Subcutaneous abdominal adipose tissue (tissue), 5 donors: ENCODE measurements around the gene ADARB2.
"Not testable (repeated sequence)": the region's sequence is repeated elsewhere in the genome, so short reads cannot be mapped to it uniquely, and the experiment has no call there.

ENCODE experiments used
- H3K27ac ChIP-seq: one replicate; pipeline ENCODE4 v1.7.0; 2013; ENCODE audit warnings: low read depth, mild to moderate bottlenecking, inconsistent platforms, low read length, moderate library complexity
- H3K27me3 ChIP-seq, 5 donors: one replicate each; pipeline ENCODE4 v1.7.0; 2013; ENCODE audit warnings: low read length in 5 of 5, inconsistent platforms in 1 of 5; ENCODE audit not compliant: control insufficient read depth in 5 of 5, insufficient read depth in 4 of 5
- H3K36me3 ChIP-seq, 5 donors: one replicate each; pipeline ENCODE4 v1.7.0; 2013; ENCODE audit warnings: low read length in 5 of 5; ENCODE audit not compliant: control insufficient read depth in 5 of 5, insufficient read depth in 5 of 5
- H3K4me1 ChIP-seq, 5 donors: one replicate each; pipeline ENCODE4 v1.7.0; 2013; ENCODE audit warnings: low read length in 5 of 5, mild to moderate bottlenecking in 3 of 5, moderate library complexity in 1 of 5; ENCODE audit not compliant: control insufficient read depth in 5 of 5, insufficient read depth in 5 of 5
- H3K4me3 ChIP-seq, 5 donors: one replicate each; pipeline ENCODE4 v1.7.0; 2013; ENCODE audit warnings: low read length in 5 of 5, low read depth in 1 of 5
- H3K9ac ChIP-seq, 5 donors: one replicate each; pipeline ENCODE4 v1.7.0; 2013; ENCODE audit warnings: low read length in 5 of 5, mild to moderate bottlenecking in 4 of 5, moderate library complexity in 3 of 5
- H3K9me3 ChIP-seq, 5 donors: one replicate each; pipeline ENCODE4 v1.7.0; 2013; ENCODE audit warnings: low read length in 5 of 5; ENCODE audit not compliant: control insufficient read depth in 5 of 5
- donor health status: healthy.
- donor health status: healthy.
- donor health status: healthy.
- donor health status: healthy.
- donor health status: healthy.

Gene ADARB2

DNA sequence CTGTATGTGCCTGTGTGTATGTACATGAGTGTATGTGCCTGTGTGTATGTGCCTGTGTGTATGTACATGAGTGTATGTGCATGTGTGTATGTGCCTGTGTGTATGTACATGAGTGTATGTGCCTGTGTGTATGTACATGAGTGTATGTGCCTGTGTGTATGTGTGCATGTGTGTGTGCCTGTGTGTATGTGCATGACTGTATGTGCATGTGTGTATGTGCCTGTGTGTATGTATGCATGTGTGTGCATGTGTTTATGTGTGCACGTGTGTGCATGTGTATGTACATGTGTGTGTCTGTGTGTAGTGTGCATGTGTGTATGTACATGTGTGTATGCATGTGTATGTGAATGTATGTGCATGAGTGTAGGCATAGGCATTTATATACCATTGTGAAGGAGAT is 274.8 kb downstream of the ADARB2 start:
- Histone ChIP-seq H3K4me1 (peaks cover 0 to 3% (median 0%) of the 10 kb centered on the region in 5 donors), H3K27me3 (peaks cover 0 to 22% (median 15%) of the 10 kb centered on the region in 5 donors), H3K9ac (no peak overlapping the region), H3K9me3 (no peaks in the 10 kb centered on the region), H3K27ac (no peak overlapping the region), H3K4me3 (no peak overlapping the region), H3K36me3 (no peaks in the 10 kb centered on the region)

DNA sequence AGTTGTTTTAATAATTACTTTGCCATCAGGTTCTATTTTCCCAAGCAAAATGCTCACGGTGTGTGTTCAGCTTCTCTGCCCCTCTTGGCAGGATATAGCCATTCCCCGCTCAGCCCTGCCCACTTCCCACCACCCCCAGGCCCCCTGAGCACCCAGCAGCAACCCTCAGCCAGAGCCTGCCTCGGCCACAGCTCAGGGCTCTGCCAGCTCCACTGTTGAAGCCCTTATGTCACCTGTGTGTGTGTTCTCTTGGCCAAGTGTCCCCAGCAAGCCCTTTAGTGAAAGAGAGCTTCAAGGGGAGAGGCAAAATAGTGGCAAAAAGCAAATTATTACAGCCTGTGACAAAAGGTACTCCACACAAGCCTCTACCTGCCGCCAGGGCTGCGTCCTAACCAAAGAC is 275.3 kb downstream of the ADARB2 start:
- Histone ChIP-seq H3K27ac (no peak overlapping the region), H3K9me3 (no peaks in the 10 kb centered on the region), H3K27me3 (peaks cover 0 to 22% (median 10%) of the 10 kb centered on the region in 5 donors), H3K4me1 (peaks cover 0 to 3% (median 0%) of the 10 kb centered on the region in 5 donors), H3K36me3 (no peaks in the 10 kb centered on the region), H3K4me3 (no peak overlapping the region), H3K9ac (no peak overlapping the region)

DNA sequence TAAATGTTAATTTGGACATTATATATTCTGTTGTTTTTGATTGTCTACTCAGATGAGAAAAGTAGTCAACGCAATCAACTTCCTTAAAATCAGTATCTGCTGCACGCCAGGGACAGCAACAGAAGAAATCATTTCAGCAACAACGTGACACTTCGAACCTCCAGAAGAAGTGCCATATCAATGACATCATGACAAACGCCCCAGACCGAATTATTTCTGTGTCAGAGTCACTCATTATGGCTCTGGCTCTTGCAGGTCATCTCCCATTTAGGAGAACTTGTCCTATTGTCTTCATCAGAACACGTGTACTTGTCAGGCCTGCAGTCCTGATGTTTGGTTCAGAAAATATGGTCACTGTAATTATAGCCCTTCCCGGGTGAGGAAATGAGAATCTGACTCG is 276.3 kb downstream of the ADARB2 start:
- no peak overlapping the region for H3K4me3 ChIP-seq
- H3K4me1 ChIP-seq, result peaks cover 0 to 3% (median 0%) of the 10 kb centered on the region in 5 donors
- no peak overlapping the region for H3K27ac ChIP-seq
- H3K36me3 ChIP-seq, result no peaks in the 10 kb centered on the region
- no peak overlapping the region for H3K9ac ChIP-seq
- no peaks in the 10 kb centered on the region for H3K9me3 ChIP-seq
- peaks cover 0 to 22% (median 9%) of the 10 kb centered on the region in 5 donors for H3K27me3 ChIP-seq

DNA sequence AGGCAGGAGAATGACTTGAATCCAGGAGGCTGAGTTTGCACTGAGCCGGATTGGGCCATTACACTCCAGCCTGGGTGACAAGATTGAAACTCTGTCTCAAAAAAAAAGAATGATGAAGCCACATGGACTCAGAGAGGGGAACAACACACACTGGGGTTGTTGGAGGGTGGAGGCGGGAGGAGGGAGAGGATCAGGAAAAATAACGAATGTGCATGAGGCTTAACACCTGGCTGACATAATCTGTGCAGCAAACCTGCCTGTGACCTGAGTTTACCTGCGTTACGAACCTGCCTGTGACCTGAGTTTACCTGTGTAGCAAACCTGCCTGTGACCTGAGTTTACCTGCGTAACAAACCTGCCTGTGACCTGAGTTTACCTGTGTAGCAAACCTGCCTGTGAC is 277.7 kb downstream of the ADARB2 start:
- H3K36me3 ChIP-seq, H3K27ac ChIP-seq, H3K9me3 ChIP-seq, H3K4me1 ChIP-seq, H3K4me3 ChIP-seq, H3K9ac ChIP-seq: not testable (repeated sequence)
- peaks cover 0 to 14% (median under 1%) of the 10 kb centered on the region in 5 donors for H3K27me3 ChIP-seq

DNA sequence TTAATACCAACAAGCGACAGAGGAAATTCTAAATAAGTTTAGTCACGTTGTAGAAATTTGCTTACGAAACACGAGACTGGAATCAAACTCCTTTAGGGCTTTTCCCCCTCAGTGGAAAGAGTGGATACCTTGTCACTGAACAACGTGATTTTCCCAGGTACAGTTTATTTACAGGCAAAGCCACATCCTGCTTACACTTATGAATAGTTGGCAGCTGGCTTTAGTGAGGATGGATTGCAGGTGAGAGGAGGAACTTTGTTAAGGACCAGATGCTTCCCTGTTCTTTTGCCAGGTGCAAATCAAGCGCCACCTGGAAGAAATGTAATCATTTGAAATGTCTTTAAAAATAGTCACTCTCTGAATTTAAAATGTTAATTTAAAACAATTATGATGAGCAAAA is 282.4 kb downstream of the ADARB2 start:
- Histone ChIP-seq H3K36me3 (no peaks in the 10 kb centered on the region), H3K9me3 (peaks cover 0 to 3% (median 0%) of the 10 kb centered on the region in 5 donors), H3K4me3 (no peak overlapping the region), H3K4me1 (no peaks in the 10 kb centered on the region), H3K27ac (no peak overlapping the region), H3K27me3 (peaks cover 4 to 16% (median 7%) of the 10 kb centered on the region in 5 donors), H3K9ac (no peak overlapping the region)

DNA sequence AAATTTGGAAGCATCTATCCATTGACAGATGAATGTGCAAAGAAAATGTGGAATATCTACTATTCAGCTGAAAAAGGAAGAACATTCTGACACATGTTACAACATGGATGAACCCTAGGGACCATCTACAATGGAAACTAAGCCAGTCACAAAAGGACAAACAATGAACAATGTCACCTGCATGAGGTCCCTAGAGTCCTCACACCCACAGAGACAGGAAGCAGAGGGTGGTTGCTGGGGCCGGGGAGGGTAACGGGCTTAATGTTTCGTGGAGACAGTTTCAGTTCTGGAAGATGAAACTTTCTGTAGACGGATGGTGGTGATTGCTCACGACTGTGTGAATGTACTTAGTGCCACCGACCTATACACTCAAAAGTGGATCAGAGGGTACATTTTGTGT is 282.9 kb downstream of the ADARB2 start:
- no peaks in the 10 kb centered on the region for H3K36me3 ChIP-seq
- no peak overlapping the region for H3K9ac ChIP-seq
- no peaks in the 10 kb centered on the region for H3K4me1 ChIP-seq
- no peak overlapping the region for H3K4me3 ChIP-seq
- H3K27ac ChIP-seq, result no peak overlapping the region
- peaks cover 4 to 16% (median 8%) of the 10 kb centered on the region in 5 donors for H3K27me3 ChIP-seq
- H3K9me3 ChIP-seq, result peaks cover 0 to 3% (median 0%) of the 10 kb centered on the region in 5 donors

DNA sequence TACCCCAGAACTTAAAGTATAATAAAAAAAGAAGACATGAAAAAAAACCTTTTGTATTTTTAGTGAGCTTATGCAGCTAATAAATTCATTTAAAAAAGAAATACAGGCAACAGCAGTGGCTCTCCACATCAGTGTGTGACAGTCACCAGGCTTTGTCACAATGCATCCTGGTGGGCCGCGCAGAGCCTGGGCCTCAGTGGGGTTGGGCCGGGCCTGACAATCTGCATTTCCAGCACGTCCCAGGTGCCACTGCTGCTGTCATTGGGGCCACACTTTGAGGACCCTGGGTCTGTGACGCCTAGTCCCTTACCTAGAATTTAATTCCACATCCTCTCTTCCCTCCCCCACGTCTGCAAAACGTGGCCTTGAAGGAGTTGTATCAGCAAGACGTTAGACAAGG is 284.5 kb downstream of the ADARB2 start:
- H3K4me1 ChIP-seq, result no peaks in the 10 kb centered on the region
- H3K27me3 ChIP-seq, result peaks cover 8 to 16% (median 10%) of the 10 kb centered on the region in 5 donors
- H3K9ac ChIP-seq, result no peak overlapping the region
- H3K9me3 ChIP-seq, result peaks cover 0 to 3% (median 0%) of the 10 kb centered on the region in 5 donors
- no peak overlapping the region for H3K27ac ChIP-seq
- H3K4me3 ChIP-seq, result no peak overlapping the region
- H3K36me3 ChIP-seq, result no peaks in the 10 kb centered on the region

DNA sequence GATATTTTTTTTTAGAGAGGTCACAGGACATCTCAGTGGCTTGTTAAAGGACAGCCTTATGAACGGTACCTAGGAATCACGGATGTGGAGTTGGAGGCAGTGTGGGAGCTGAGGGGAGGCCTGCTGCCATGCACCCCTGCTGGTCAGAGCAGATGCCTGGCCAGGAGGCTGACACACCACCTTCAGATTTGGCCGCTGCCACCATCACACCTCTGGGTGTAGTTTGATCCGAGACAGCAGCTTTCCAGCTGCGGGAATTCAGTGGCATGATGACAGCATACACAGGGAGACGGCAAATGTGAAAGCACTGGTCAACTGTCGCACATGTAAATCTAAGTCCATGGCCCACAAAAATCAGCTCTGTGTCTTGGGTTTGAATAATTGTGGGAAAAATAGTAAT is 285.4 kb downstream of the ADARB2 start:
- peaks cover 8 to 16% (median 8%) of the 10 kb centered on the region in 5 donors for H3K27me3 ChIP-seq
- no peak overlapping the region for H3K4me3 ChIP-seq
- no peak overlapping the region for H3K27ac ChIP-seq
- H3K36me3 ChIP-seq, result no peaks in the 10 kb centered on the region
- H3K9me3 ChIP-seq, result peaks cover 0 to 3% (median 0%) of the 10 kb centered on the region in 5 donors
- H3K4me1 ChIP-seq, result no peaks in the 10 kb centered on the region
- no peak overlapping the region for H3K9ac ChIP-seq

DNA sequence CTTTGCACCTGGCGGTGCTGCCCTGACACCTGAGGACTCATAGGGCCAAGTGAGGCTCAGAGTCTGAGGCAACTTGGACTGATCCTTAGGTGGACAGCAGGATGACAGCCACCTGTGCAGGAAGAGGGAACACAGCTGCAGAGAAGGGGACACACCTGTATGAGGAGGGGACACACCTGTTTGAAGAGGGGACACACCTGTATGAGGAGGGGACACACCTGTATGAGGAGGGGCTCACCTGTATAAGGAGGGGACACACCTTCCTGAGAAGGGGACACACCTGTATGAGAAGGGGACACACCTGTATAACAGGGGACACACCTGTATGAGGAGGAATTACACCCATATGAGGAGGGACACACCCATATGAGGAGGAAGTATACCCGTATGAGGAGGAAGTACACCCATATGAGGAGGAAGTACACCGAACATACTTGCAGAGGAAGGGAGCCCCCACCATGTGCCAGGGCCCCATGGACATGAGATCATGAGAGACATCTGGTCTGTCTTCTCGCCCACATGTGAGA is 285.9 kb downstream of the ADARB2 start:
- Histone ChIP-seq H3K27me3 (peaks cover 8 to 16% (median 8%) of the 10 kb centered on the region in 5 donors), H3K9ac (no peak overlapping the region), H3K27ac (no peak overlapping the region), H3K9me3 (peaks cover 0 to 3% (median 0%) of the 10 kb centered on the region in 5 donors), H3K4me1 (no peaks in the 10 kb centered on the region), H3K36me3 (no peaks in the 10 kb centered on the region), H3K4me3 (no peak overlapping the region)

DNA sequence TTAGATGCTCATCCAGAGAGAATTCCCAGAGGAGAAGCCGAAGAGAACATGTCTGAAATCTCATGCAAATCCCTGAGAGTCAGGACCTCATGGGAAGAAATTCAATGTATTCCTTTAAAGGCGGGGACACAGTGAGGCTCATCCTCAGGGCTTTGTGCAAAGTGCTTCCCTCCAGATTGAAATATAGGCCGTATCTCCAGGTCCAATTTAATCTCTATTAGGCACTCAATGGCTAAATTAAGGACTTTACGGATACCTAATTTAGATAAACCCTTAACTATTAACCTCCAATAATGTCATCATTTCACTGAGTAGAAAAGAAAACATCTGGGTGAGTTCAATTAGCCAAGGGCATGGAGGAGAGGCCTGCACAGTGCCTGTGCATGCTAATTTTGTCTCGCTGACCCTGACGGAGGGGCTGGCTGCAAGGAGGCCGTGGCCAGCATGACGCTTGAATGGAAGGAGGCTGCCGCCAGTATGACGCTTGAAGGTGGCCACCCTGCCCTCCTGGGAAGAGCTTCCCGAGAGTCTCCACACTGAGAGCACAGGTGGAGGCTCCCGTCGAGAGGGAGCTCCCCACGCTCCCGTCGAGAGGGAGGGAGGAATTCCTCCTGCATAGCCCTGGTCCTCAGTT is 287.6 kb downstream of the ADARB2 start:
- Histone ChIP-seq H3K4me1 (no peaks in the 10 kb centered on the region), H3K9ac (no peak overlapping the region), H3K27ac (no peak overlapping the region), H3K27me3 (peaks cover 8 to 16% (median 8%) of the 10 kb centered on the region in 5 donors), H3K4me3 (no peak overlapping the region), H3K9me3 (peaks cover 0 to 3% (median 0%) of the 10 kb centered on the region in 5 donors), H3K36me3 (no peaks in the 10 kb centered on the region)
